H9 (cell line): ENCODE data around the gene UGT1A8. TPM values are rescaled to one million over a fixed set of nuclear protein-coding genes. Genes with fewer than 3 reads are reported as not detected.

Source experiments
- DNase-seq: peaks from one replicate; pipeline ENCODE4 v3.0.0-alpha.2; 2017
- H2AFZ ChIP-seq: one replicate; pipeline ENCODE4 v1.6.1; 2013; ENCODE audit warnings: mild to moderate bottlenecking, low read length, control low read depth, moderate library complexity
- H2AK5ac ChIP-seq: 2 replicates; pipeline ENCODE4 v1.6.1; 2013; ENCODE audit warnings: low read length, control low read depth, mixed read lengths; ENCODE audit not compliant: insufficient read length
- H2BK120ac ChIP-seq: one replicate; pipeline ENCODE4 v1.6.1; 2013; ENCODE audit warnings: low read depth, mild to moderate bottlenecking, low read length, control low read depth, inconsistent platforms; ENCODE audit not compliant: poor library complexity, severe bottlenecking
- H2BK12ac ChIP-seq: 2 replicates; pipeline ENCODE4 v1.6.1; 2013; ENCODE audit warnings: low read length, control low read depth, mixed read lengths, low read depth; ENCODE audit not compliant: insufficient read length
- H2BK15ac ChIP-seq: 2 replicates; pipeline ENCODE4 v1.6.1; 2013; ENCODE audit warnings: low read depth, low read length, control low read depth
- H2BK20ac ChIP-seq: one replicate; pipeline ENCODE4 v1.6.1; 2013; ENCODE audit warnings: low read depth, mild to moderate bottlenecking, low read length, control low read depth, inconsistent platforms; ENCODE audit not compliant: poor library complexity, severe bottlenecking
- H2BK5ac ChIP-seq: 2 replicates; pipeline ENCODE4 v1.6.1; 2013; ENCODE audit warnings: low read length, control low read depth, mixed read lengths; ENCODE audit not compliant: insufficient read length
- H3K14ac ChIP-seq: 2 replicates; pipeline ENCODE4 v1.6.1; 2013; ENCODE audit warnings: low read length, control low read depth; ENCODE audit not compliant: insufficient read depth
- H3K18ac ChIP-seq: 2 replicates; pipeline ENCODE4 v1.6.1; 2013; ENCODE audit warnings: low read depth, mild to moderate bottlenecking, mixed read lengths, low read length, control low read depth; ENCODE audit not compliant: insufficient read length
- H3K23ac ChIP-seq: 2 replicates; pipeline ENCODE4 v1.6.1; 2013; ENCODE audit warnings: low read length, control low read depth, mixed read lengths, low read depth; ENCODE audit not compliant: insufficient read length
- H3K23me2 ChIP-seq: 2 replicates; pipeline ENCODE4 v1.6.1; 2013; ENCODE audit warnings: low read depth, mild to moderate bottlenecking, mixed read lengths, low read length, control low read depth; ENCODE audit not compliant: insufficient read length, poor library complexity, severe bottlenecking
- H3K27ac ChIP-seq: 2 replicates; pipeline ENCODE4 v1.5.1; 2013; ENCODE audit warnings: low read length, control low read depth, mixed read lengths, low read depth; ENCODE audit not compliant: insufficient read length
- H3K27me3 ChIP-seq: 2 replicates; pipeline ENCODE4 v1.6.1; 2013; ENCODE audit warnings: low read length, control low read depth, inconsistent platforms; ENCODE audit not compliant: insufficient read depth
- H3K4ac ChIP-seq: 2 replicates; pipeline ENCODE4 v1.6.1; 2013; ENCODE audit warnings: low read depth, mild to moderate bottlenecking, control low read depth, inconsistent platforms, low read length, moderate library complexity
- H3K4me1 ChIP-seq: 2 replicates; pipeline ENCODE4 v1.6.1; 2013; ENCODE audit warnings: low read length, control low read depth, inconsistent platforms; ENCODE audit not compliant: insufficient read depth
- H3K4me2 ChIP-seq: 2 replicates; pipeline ENCODE4 v1.6.1; 2013; ENCODE audit warnings: low read length, control low read depth, mixed read lengths; ENCODE audit not compliant: insufficient read length, insufficient read depth
- H3K56ac ChIP-seq: 2 replicates; pipeline ENCODE4 v1.6.1; 2013; ENCODE audit warnings: low read depth, mild to moderate bottlenecking, mixed read lengths, low read length, control low read depth; ENCODE audit not compliant: insufficient read length
- H3K79me1 ChIP-seq: 2 replicates; pipeline ENCODE4 v1.6.1; 2013; ENCODE audit warnings: low read depth, mild to moderate bottlenecking, moderate library complexity, low read length, control low read depth, inconsistent platforms; ENCODE audit not compliant: insufficient read depth, poor library complexity, severe bottlenecking
- H3K79me2 ChIP-seq: 2 replicates; pipeline ENCODE4 v1.6.1; 2013; ENCODE audit warnings: low read length, control low read depth, inconsistent platforms; ENCODE audit not compliant: insufficient read depth
- H3K9ac ChIP-seq: 2 replicates; pipeline ENCODE4 v1.6.1; 2013; ENCODE audit warnings: low read length, control low read depth, mixed read lengths; ENCODE audit not compliant: insufficient read length; ENCODE audit errors: extremely low read depth
- H3K9me3 ChIP-seq: one replicate; pipeline ENCODE4 v1.6.1; 2013; ENCODE audit warnings: low read depth, low read length, inconsistent platforms; ENCODE audit not compliant: control insufficient read depth
- H3T11ph ChIP-seq: one replicate; pipeline ENCODE4 v1.6.1; 2013; ENCODE audit warnings: mild to moderate bottlenecking, low read length, control low read depth, inconsistent platforms
- H4K20me1 ChIP-seq: one replicate; pipeline ENCODE4 v1.6.1; 2013; ENCODE audit not compliant: control insufficient read depth, insufficient read length, insufficient read depth
- H4K5ac ChIP-seq: 2 replicates; pipeline ENCODE4 v1.6.1; 2013; ENCODE audit warnings: low read depth, mild to moderate bottlenecking, mixed read lengths, low read length, control low read depth; ENCODE audit not compliant: insufficient read length
- H4K8ac ChIP-seq: replicated peaks from 2 replicates; pipeline ENCODE4 v1.6.1; 2013; ENCODE audit warnings: low read length, control low read depth, mixed read lengths, low read depth; ENCODE audit not compliant: insufficient read length
- H4K91ac ChIP-seq: 2 replicates; pipeline ENCODE4 v1.6.1; 2013; ENCODE audit warnings: low read depth, mild to moderate bottlenecking, moderate library complexity, mixed read lengths, low read length, control low read depth; ENCODE audit not compliant: insufficient read length
- H3K27ac Mint-ChIP-seq, 3 experiments: 2 replicates in 2 of 3; 3 replicates in 1 of 3; pipeline ENCODE4 v1.8.0; 2020 to 2021; ENCODE audit warnings: mixed read lengths in 3 of 3, mild to moderate bottlenecking in 1 of 3, moderate library complexity in 1 of 3
- H3K27me3 Mint-ChIP-seq: 2 replicates; pipeline ENCODE4 v1.8.0; 2021; ENCODE audit warnings: low read depth, mild to moderate bottlenecking, moderate library complexity, mixed read lengths
- H3K36me3 Mint-ChIP-seq, 3 experiments: 2 replicates in 2 of 3; 3 replicates in 1 of 3; pipeline ENCODE4 v1.8.0; 2020 to 2021; ENCODE audit warnings: low read depth in 3 of 3, mixed read lengths in 3 of 3; ENCODE audit not compliant: insufficient read depth in 1 of 3
- H3K4me1 Mint-ChIP-seq, 2 experiments: 2 replicates each; pipeline ENCODE4 v1.8.0; 2020; ENCODE audit warnings: mixed read lengths in 2 of 2
- H3K4me3 Mint-ChIP-seq, 2 experiments: 2 replicates in 1 of 2; 3 replicates in 1 of 2; pipeline ENCODE4 v1.8.0; 2020 to 2021; ENCODE audit warnings: mild to moderate bottlenecking in 2 of 2, mixed read lengths in 2 of 2, moderate library complexity in 1 of 2
- H3K9me3 Mint-ChIP-seq, 2 experiments: 2 replicates in 1 of 2; 3 replicates in 1 of 2; pipeline ENCODE4 v1.8.0; 2020; ENCODE audit warnings: mild to moderate bottlenecking in 2 of 2, mixed read lengths in 2 of 2, moderate library complexity in 1 of 2
- CTCF ChIP-seq: fragments of 200-600 bp; sonication (generic); conservative IDR thresholded peaks from 3 replicates; pipeline ENCODE4 v1.8.0; 2021; ENCODE audit warnings: antibody characterized with exemption, mild to moderate bottlenecking
- WGBS: extraction: QIAGEN DNeasy Blood & Tissue Kit; methylation state at CpG from one replicate; pipeline ENCODE4 v1.1.7; 2013; ENCODE audit warnings: missing lambda C conversion rate, low lambda C conversion rate, mixed read lengths; ENCODE audit not compliant: insufficient read length; ENCODE audit errors: extremely low coverage; 5-methylcytosine and 5-hydroxymethylcytosine counted together
- total RNA-seq: library from RNA; stranded (reverse); gene quantifications from 2 replicates; pipeline ENCODE4 v1.2.1, GENCODE V29; 2021

UGT1A8 gene
- total RNA-seq, 1 experiment from 2014 or later = not detected

DNA sequence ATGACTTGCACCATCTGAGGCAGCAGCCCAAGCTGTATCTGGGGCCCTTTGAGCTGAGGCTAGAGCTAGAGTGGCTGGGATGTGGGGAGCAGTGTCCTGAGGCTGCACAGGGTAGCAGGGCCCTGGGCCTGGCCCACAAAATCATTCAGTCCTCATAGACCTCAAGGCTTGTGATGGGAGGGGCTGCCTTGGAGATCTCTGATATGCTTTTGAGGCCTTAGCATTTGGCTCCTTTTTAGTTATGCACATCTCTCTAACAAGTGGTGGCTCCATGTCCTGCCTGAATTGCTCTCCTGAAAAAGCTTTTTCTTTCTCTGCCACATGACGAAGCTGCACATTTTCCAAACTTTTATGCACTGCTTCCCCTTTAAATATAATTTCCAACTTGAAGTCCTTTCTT lies 11.8 kb upstream of the UGT1A8 start:
- H3T11ph ChIP-seq = no peak overlapping the region
- H4K8ac ChIP-seq = no peak overlapping the region
- no peaks in the 10 kb centered on the region for H4K20me1 ChIP-seq
- no peak overlapping the region for H3K9ac ChIP-seq
- H3K27me3 Mint-ChIP-seq = no peaks in the 10 kb centered on the region; the same call in none of the 2 replicates
- H3K23me2 ChIP-seq = no peaks in the 10 kb centered on the region
- H2BK120ac ChIP-seq = no peak overlapping the region
- no peak overlapping the region for H3K14ac ChIP-seq
- no peak overlapping the region for H3K4ac ChIP-seq
- no peak overlapping the region for H2BK15ac ChIP-seq
- H3K9me3 Mint-ChIP-seq = peaks cover 9 to 11% of the 10 kb centered on the region in 2 experiments; a peak in 4 of 5 replicates
- H3K4me2 ChIP-seq = no peak overlapping the region
- no peaks in the 10 kb centered on the region for H3K4me1 Mint-ChIP-seq
- H2BK20ac ChIP-seq = no peak overlapping the region
- no peak overlapping the region for H3K18ac ChIP-seq
- no peak overlapping the region for H2BK12ac ChIP-seq
- no peaks in the 10 kb centered on the region for H3K79me2 ChIP-seq
- H3K56ac ChIP-seq = no peak overlapping the region
- H3K36me3 Mint-ChIP-seq = no peaks in the 10 kb centered on the region; a peak in 2 of 7 replicates
- no peak for TF ChIP-seq CTCF
- no peak overlapping the region for H3K27ac Mint-ChIP-seq
- no peak for DNase-seq
- no peak overlapping the region for H2AFZ ChIP-seq
- H2AK5ac ChIP-seq = no peak overlapping the region
- H3K27me3 ChIP-seq = no peaks in the 10 kb centered on the region
- H3K9me3 ChIP-seq = no peaks in the 10 kb centered on the region
- WGBS = no CpG with 5 or more reads among the region's 1 CpG
- no peak overlapping the region for H4K5ac ChIP-seq
- H3K27ac ChIP-seq = no peak overlapping the region
- H3K79me1 ChIP-seq = no peaks in the 10 kb centered on the region
- no peak overlapping the region for H3K23ac ChIP-seq
- H3K4me1 ChIP-seq = no peaks in the 10 kb centered on the region
- no peak overlapping the region for H2BK5ac ChIP-seq
- no peak overlapping the region for H4K91ac ChIP-seq
- H3K4me3 Mint-ChIP-seq = no peak overlapping the region
